ENCODE data around the gene KCNN4. TPM values are rescaled to one million over a fixed set of nuclear protein-coding genes. Genes with fewer than 3 reads are reported as not detected.

The KCNN4 gene
- total RNA-seq, 4 donors from 2014 or later, result 1.1 to 4.1 (median 1.7) TPM; not detected in 1

GRCh38 chr19:43725468-43725867, 55.3 kb downstream of the KCNN4 start:
- ATAC-seq, result no peak
- Histone ChIP-seq H3K27ac (no peak overlapping the region), H3K4me3 (no peak overlapping the region), H3K27me3 (no peaks in the 10 kb centered on the region), H3K4me1 (peaks cover 0 to 9% of the 10 kb centered on the region in 2 donors), H3K36me3 (peaks cover 0 to 4% of the 10 kb centered on the region in 2 donors), H3K9me3 (no peaks in the 10 kb centered on the region)
- in situ Hi-C loops (cut with MboI; ENCODE audit: low sequenced_read_pairs in 4 of 4), result no loop called here
- intact Hi-C loops (cut with DNase I; ENCODE audit: low total_unique reads), result no loop called here
- TF ChIP-seq POLR2A (IDR thresholded peaks at IDR 0.05) (no peak), CTCF (IDR thresholded peaks at IDR 0.05 in 4 of 5, conservative IDR thresholded peaks at IDR 0.05 in 1 of 5) (no peak)
- no peak for DNase-seq

GRCh38 chr19:43724896-43725295, 55.9 kb downstream of the KCNN4 start:
- peaks cover 0 to 9% of the 10 kb centered on the region in 2 donors for H3K4me1 ChIP-seq
- intact Hi-C loops (cut with DNase I; ENCODE audit: low total_unique reads) (no loop called here), in situ Hi-C loops (cut with MboI; ENCODE audit: low sequenced_read_pairs in 4 of 4) (no loop called here)
- TF ChIP-seq CTCF (IDR thresholded peaks at IDR 0.05 in 4 of 5, conservative IDR thresholded peaks at IDR 0.05 in 1 of 5), result no peak
- no peak for TF ChIP-seq POLR2A (IDR thresholded peaks at IDR 0.05)
- DNase-seq, result no peak
- no peak overlapping the region for H3K27ac ChIP-seq
- H3K36me3 ChIP-seq, result no peaks in the 10 kb centered on the region
- no peak overlapping the region for H3K4me3 ChIP-seq
- ATAC-seq, result no peak
- H3K27me3 ChIP-seq, result no peaks in the 10 kb centered on the region
- no peaks in the 10 kb centered on the region for H3K9me3 ChIP-seq

- TF ChIP-seq POLR2A (IDR thresholded peaks at IDR 0.05) (no peak), CTCF (IDR thresholded peaks at IDR 0.05 in 4 of 5, conservative IDR thresholded peaks at IDR 0.05 in 1 of 5) (no peak)
- DNase-seq, result no peak
- Histone ChIP-seq H3K9me3 (no peaks in the 10 kb centered on the region), H3K4me3 (no peak overlapping the region), H3K4me1 (peaks cover 0 to 9% of the 10 kb centered on the region in 2 donors), H3K27ac (no peak overlapping the region), H3K27me3 (no peaks in the 10 kb centered on the region), H3K36me3 (no peaks in the 10 kb centered on the region)
- no peak for ATAC-seq
- in situ Hi-C loops (cut with MboI; ENCODE audit: low sequenced_read_pairs in 4 of 4), result no loop called here
- intact Hi-C loops (cut with DNase I; ENCODE audit: low total_unique reads), result no loop called here
Measured at GRCh38 chr19:43723588-43723987, 57.2 kb downstream of the KCNN4 start.

GRCh38 chr19:43721469-43722048, 59.2 kb downstream of the KCNN4 start:
- no peak overlapping the region for H3K27ac ChIP-seq
- H3K9me3 ChIP-seq, result no peaks in the 10 kb centered on the region
- H3K4me1 ChIP-seq, result peaks cover 0 to 9% of the 10 kb centered on the region in 2 donors
- no peak for TF ChIP-seq CTCF (IDR thresholded peaks at IDR 0.05 in 4 of 5, conservative IDR thresholded peaks at IDR 0.05 in 1 of 5)
- TF ChIP-seq POLR2A (IDR thresholded peaks at IDR 0.05), result no peak
- in situ Hi-C loops (cut with MboI; ENCODE audit: low sequenced_read_pairs in 4 of 4) (no loop called here), intact Hi-C loops (cut with DNase I; ENCODE audit: low total_unique reads) (no loop called here)
- no peak for ATAC-seq
- DNase-seq, result no peak
- no peaks in the 10 kb centered on the region for H3K36me3 ChIP-seq
- no peaks in the 10 kb centered on the region for H3K27me3 ChIP-seq
- no peak overlapping the region for H3K4me3 ChIP-seq

DNA sequence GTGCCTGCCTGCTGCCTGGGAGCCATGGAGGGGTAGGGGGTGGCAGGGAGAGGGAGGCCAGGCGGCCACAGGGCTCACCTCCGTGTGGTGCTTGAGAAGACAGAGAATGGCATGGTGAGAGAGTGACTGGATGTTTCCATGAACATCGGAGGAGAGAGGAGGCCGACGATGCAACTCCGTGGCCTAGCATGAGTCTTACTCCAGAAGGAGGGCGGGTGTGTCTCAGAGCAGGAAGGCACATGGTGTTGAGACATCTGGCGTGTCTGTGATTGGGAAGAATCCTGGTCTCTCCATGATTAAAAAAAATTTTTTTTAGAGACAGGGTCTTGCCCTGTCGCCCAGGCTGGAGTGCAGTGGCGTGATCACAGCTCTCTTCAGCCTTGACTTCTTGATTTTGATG, 59.8 kb downstream of the KCNN4 start:
- no peaks in the 10 kb centered on the region for H3K27me3 ChIP-seq
- H3K36me3 ChIP-seq, result no peaks in the 10 kb centered on the region
- intact Hi-C loops (cut with DNase I; ENCODE audit: low total_unique reads) (no loop called here), in situ Hi-C loops (cut with MboI; ENCODE audit: low sequenced_read_pairs in 4 of 4) (no loop called here)
- H3K4me1 ChIP-seq, result peaks cover 0 to 9% of the 10 kb centered on the region in 2 donors
- DNase-seq, result no peak
- H3K4me3 ChIP-seq, result no peak overlapping the region
- ATAC-seq, result no peak
- no peak for TF ChIP-seq POLR2A (IDR thresholded peaks at IDR 0.05)
- TF ChIP-seq CTCF (IDR thresholded peaks at IDR 0.05 in 4 of 5, conservative IDR thresholded peaks at IDR 0.05 in 1 of 5), result no peak
- no peaks in the 10 kb centered on the region for H3K9me3 ChIP-seq
- no peak overlapping the region for H3K27ac ChIP-seq

Data from gastrocnemius medialis (tissue), 4 donors.